HG02852 (cell line): ENCODE data around the gene GZF1.

Experiments
- ATAC-seq: cut with Tn5 transposase; IDR thresholded peaks from one replicate; pipeline ENCODE4 v1.9.1; 2021; ENCODE audit warnings: mild to moderate bottlenecking, moderate library complexity; ENCODE audit not compliant: unreplicated experiment

Gene GZF1

DNA sequence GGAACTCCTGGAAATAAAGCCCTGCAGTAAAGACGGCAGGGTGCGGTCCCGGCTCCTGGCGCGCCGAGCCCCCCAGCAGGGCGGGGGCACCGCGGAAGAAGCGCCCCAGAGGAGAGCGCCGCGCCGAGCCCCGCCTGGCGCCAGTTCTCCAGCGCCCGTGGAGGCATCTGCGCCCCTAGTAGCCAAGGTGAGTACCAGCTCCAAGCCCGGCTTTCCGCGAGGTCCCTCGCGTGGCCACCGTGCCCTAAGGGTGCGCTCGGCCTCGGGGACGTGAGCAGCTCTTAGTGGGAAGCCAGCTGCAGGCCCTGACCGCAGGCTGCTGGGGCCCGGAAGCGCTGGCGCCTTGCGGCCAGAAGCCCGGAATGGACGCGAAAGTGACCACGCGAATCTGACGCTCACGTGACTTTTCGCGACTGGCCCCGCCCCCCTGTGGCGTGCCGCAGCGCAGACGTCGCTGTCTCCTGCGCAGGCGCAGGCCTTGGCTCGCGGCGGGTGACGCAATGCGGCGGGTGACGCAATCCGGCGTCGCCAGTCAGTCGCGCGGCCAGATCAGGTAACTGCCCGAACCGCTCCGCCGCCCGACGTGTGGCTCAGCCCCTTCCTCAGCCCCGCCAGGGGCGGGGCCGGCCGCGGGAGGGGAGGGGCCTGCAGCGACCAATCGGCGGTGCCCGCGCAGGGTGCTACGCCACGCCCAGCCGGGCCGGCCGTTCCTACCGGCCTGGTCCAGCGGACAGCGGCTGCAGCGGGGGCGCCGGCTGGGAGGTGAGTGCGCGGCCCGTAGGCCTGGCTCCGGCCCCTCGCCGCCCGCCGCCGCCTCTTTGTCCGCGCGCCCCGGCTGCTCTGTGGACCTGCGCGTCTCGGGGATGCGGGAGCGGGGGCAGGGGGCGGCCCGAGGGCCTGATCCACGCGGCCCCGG is at the start of gene GZF1:
TSS of gene GZF1 (plus strand) at position 707 of the 916 bp plus-strand sequence. CDS start 2,202 bp downstream, outside the sequence.
- peak; percentile 70 for ATAC-seq

DNA sequence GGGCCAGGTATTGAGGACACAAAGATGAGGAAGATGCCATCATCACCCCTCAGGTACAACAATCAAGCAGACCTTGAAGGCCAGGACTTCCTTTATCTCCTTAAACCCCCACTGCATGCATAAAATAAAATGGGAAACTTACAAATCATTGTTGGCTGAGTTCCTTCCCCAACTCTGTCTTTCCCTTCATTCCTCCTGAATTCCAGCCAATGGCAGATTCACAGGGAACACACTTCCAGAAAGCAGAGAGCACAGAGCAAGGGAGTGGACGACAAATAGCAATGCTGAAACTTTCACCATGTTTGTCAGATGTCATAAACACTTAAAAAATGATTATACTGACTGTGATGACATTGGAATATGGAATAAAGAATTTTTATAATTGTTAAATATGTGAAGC is 48.7 kb upstream of the GZF1 start:
- no peak for ATAC-seq

DNA sequence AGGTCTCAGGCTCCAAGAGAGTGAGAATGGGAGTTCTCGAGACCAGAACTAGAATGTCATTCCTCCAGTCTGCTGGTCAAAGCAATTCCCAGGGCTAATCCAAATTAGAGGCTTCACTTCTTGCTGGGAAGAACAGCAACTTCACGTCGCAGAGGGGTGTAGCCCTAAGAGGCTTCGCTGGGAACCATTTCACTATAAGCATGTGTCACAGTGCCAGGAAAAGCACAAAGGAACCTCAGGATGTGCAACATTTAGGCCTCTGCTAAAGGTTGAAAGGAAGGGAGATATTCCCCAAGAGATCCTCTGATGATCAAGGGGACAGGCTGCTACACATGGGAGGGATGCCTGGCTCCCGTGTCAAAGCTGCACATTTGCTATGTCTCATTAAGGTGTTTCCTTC is 47.3 kb upstream of the GZF1 start:
- no peak for ATAC-seq

GRCh38 chr20:23315099-23315498 is 46.9 kb upstream of the GZF1 start:
- no peak for ATAC-seq

DNA sequence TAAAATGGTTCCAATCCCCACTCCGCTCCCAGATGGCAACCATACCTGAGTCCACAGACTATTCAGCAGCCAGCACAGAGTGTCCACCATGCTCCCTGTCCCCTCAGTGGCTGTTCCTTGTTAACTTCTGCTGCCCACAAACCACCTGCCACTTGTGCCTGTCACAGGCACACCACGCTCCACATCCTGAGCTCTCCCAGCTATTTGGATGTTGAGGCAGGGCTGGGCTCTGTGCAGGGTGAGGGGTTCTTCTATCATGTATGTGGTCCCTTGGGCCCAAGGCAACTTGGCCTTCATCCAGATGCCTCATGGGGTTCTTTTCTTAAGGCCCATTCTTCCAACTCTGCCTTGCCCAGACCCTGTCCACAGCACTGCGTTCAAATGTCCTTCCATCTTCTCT is 45.4 kb upstream of the GZF1 start:
- ATAC-seq, result no peak

- ATAC-seq, result no peak
Observed at GRCh38 chr20:23317081-23317480, 44.9 kb upstream of the GZF1 start.

GRCh38 chr20:23318347-23318746 is 43.6 kb upstream of the GZF1 start:
- ATAC-seq, result no peak

DNA sequence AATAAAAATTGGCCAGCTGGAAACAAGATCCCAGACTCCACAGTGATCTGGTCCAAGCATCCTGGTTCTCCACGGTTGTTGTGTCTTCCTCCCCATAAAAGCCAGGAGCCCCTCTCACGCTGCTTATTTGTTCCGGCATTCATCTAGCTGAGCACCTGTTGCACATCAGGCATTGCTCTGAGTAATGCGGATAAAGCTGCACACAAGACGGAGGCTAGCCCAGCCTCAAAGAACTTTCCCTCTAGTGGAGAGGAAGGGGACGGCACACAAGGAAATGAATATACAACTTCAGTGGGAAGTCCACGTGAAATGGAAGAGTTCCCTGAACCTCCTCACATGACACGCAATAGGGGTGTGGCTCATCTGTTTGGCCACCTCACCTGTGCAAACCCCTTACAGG is 41.7 kb upstream of the GZF1 start:
- no peak for ATAC-seq

DNA sequence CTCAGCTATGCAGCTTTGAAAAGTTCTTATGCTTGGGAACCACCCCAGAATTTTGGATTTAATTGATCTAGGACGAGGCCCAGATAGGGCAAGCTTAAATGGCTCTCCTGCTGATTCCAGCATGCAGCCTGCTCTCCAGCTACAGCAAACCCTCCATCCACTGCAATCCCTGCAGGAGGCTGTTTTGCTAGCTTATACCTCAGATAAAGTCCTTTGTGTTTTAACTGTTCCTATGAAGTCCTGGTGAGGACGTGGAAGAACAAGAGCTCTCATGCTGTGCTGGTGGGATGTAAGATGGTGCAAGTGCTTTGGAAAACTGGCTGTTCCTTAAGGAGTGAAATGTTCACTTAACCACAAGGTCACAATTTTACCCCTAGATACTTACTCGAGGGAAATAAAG is 36.9 kb upstream of the GZF1 start:
- no peak for ATAC-seq

DNA sequence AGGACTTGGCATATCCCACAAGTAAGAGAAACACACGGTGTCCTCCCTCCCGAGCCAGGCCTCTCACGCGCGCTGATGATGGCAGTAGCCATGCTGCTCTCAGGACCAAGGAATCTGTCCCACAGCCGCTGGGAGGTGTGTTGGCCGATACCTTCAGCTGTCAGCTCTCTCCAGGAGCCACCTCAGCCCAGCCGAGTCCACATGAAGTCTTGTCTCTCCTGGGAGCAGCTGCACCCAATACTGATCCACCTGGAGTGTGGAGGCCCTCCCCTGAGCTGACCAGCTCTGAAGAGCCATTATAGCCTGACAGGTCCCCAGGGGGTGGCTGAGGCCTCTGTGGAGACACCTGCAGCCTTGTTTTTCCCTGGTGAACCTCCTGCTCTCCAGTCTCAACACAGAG is 35.2 kb upstream of the GZF1 start:
- no peak for ATAC-seq

- no peak for ATAC-seq
Observed at GRCh38 chr20:23327617-23328333, 34.2 kb upstream of the GZF1 start.

DNA sequence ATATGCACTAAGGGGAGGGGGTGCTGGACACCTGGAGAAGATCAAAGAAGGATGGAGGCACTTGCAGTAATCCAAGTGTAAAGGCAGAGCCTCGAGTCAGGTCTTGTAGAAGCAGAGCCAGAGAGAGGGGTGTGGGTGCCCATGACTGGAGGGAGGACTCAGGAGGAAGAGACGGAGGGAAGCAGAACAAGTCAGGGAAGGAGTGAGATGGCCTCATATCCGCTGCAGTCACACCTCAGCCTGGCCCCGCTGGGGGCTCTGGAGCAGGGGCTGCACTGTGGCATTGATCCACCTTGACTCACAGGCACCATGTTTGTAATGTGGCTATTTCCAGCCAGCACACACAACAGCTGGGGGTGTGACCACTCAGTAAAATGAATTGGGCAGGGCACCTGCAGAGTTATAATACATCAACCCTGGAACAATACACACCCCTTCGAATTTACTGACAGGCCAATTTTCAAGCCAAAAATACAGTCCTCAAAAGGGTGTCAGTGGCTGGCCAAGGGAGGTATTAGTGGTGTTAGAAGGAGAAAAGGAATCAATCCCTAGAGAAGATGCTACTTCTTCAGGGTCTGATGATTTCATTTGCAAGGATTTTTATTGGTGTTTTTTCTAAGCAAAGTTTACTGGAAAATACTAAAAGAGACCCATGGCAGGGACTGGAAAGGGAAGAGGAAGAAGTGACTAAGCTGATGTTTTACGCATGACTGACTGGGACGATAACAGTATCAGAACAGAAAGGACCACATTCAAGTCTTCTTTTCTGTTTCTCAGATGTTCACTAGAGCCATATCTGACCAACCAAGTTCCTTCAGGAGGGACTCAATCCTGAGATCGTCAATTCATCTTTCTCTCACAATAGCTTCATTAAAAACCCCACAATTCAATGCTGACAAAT is 30.3 kb upstream of the GZF1 start:
- peak; percentile 55 for ATAC-seq

- ATAC-seq, result no peak
Observed at GRCh38 chr20:23332467-23332866, 29.5 kb upstream of the GZF1 start.

DNA sequence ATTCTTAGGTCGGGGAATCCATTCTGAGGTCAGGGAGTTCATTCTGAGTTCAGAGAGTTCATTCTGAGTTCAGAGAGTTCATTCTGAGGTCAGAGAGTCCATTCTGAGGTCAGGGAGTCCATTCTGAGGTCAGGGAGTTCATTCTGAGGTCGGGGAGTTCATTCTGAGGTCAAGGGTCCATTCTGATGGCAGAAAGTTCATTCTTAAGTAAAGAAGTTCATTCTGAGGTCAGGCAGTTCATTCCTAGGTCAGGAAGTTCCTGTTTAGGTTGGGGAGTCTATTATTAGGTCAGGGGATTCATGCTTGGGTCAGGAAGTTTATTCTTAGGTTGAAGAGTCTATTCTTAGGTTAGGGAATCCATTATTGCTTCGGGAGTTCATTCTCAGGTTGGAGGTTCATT is 27.9 kb upstream of the GZF1 start:
- no peak for ATAC-seq

DNA sequence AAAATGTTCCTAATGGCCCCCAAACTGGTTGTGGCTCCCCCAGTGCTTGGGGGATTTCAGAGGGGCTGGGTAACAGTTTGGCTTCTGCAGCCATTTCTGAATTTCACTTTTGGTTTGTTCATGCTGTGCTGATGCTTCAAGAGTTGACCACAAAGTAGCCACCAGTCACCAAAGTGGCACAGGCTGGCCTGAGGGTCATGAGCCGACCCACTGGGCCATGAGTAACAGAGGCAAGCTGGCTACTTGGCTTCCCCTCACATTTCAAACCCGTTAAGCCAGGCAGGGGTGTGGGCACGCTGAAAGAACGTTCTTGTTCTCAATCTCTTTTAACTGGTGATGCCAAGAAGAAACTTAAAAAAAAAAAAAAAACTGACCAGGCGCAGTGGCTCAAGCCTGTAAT is 26.5 kb upstream of the GZF1 start:
- ATAC-seq, result no peak

DNA sequence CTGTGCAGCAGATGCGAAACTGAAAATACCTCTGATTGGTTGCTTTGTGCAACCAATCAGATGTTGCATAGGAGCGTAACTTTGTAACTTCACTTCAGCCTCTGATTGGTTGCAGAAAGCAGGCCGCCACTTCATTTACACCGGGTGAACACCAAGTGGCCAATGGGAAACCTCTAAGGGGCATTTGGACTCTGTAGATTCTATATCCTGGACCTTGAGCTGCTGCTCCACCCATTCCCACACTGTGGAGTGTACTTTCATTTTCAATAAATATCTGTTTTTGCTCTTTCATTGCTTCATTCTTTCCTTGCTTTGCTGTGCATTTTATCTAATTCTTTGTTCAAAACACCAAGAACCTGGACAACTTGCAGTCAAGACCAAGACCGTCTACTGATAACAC is 25.5 kb upstream of the GZF1 start:
- ATAC-seq, result no peak

DNA sequence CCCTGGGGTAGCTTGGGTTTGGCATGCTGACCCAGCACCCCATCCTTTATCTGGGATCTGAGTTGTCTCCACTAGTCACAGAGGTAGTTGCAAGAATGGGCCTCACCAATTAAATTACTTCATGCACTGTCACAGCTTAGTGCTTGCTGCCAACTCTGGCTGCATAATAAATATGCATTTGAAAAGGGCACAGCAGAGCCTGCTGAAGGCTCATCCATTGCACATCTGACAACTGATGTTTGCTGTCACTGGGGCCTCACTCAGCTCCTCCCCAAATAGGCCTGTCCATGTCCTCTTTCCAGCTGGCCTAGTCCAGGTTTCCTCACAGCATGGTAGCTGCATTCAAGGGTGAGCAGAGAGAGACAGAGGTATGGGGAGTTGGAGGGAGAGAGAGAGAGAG is 24.7 kb upstream of the GZF1 start:
- ATAC-seq, result no peak

DNA sequence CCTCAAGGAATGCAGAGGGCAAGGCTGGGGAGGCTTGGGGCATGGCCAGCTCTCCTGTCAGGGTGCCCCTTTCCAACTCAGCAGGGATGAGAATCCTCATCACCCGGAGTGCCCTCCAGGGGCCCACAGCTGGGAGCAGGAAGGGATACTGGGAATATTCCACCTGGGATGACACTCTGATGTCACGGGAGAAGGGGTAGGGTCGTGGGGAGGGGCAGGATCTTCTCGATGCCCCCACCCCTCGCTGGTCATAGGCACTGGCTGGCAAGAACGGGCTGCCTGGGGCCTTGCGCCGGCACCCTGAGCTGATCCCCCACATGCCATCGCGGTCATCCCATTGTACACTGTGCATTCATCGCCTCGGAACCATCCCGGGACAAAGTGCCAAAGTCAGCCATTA is 22.0 kb upstream of the GZF1 start:
- ATAC-seq, result no peak

GRCh38 chr20:23340524-23340923 is 21.5 kb upstream of the GZF1 start:
- peak; percentile 56 for ATAC-seq

- ATAC-seq, result peak; percentile 85
Observed at GRCh38 chr20:23341073-23341472, 20.9 kb upstream of the GZF1 start.

DNA sequence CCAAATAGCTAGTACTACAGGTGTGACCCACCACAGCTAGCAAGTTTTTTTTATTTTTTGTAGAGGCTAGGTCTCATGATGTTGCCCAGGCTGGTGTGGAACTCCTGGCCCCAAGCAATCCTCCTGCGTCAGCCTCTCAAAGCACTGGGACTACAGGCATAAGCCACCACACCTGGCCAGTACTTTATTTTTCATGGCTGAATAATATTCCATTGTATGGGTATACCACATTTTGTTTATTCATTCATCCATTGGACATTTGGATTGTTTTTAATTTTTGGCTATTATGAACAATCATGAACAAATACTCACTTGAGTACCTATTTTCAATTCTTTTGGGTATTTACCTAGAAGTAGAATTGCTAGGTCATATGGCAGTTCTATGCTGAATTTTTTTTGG is 18.4 kb upstream of the GZF1 start:
- no peak for ATAC-seq
